Fibroblast of skin of right biceps (primary cell): ENCODE measurements around the gene LCN1.

Experiments used
- DNase-seq: peaks from one replicate; pipeline ENCODE4 v3.0.0-alpha.2; 2013

LCN1 gene

DNA sequence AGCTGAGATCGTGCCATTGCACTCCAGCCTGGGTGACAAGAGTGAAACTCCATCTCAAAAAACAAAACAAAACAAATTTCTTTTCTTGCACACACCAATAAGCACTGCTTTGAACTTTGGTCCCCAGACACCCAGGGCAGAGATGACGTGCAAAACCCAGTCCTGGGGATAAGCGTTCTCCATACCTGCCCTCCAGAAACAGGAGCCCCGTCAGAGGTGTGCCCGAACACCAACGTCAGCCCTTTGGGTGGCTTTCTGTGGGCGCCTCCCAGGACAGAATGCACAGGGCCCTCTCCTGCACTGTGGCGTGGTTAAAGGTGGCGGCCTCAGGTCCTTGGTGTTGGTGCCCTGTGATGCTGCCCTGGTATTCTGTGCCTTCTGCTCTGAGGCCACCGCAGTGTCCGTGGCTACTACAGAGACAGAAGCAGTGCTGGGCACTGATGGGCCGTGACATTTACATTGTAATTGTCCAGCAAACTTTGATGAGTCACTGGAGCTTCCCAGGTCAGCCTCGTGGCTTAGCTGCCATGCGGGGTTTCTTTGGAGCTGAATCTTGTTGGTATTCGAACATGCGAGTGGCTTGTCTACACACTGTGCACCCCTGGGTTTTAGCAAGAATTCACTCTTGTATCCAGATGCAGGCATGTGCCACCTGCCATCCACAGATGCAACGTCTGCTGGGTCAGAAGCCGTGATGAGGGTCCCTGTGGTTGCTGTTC lies 31.9 kb upstream of the LCN1 start:
- no peak for DNase-seq

DNA sequence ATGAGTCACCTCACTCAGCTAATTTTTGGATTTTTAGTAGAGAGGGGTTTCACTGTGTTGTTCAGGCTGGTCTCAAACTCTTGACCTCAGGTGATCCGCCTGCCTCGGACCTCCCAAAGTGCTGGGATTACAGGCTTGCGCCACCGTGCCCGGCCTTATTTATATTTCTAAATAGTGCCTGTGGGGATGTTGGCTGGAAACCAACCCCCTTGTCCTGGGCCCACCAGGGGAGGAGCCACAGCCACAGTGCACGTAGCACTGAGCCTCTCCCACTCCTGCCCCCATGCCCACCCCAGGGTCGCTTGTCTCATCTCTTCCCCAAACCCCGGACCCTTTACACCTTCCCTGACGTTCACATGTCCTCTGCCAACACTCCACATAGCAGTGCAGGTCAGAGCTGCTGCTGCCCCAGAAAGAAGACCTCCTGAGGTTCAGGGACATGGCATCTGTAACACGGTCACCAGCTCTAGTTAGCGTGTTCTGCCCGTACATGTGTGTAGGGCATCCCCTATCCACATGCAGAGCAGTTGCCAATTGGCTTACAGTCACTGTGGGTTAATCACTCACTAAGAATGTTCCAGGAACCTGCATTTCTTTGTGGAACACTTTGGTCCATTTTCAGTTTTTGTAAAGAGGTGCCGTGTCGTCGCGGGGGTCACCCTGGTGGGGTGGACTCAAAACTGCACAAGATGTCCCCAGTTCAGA lies 30.9 kb upstream of the LCN1 start:
- no peak for DNase-seq

DNA sequence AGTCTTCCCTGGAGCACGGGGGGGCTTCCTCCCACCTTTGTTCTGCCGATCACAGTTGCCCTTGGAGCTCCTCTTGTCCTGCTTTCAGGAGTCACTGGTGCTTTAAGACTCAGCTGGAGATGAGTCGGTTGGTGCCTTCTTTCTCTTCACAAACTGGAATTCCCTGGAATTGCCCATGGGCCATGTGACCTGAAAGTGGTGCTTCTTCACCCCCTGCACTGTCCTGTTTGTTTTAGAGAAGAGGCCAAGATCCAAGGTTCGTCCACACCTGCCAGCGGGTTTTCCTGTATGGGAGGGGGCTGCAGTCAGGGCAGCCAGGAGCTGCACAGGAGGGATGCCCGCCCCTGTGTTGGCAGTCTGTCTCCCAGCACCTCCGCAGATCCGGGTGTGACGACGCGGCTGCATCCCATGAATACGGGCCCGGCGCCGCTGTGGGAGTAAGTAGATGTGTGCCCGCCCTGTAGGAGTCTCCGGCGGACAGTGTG lies 30.2 kb upstream of the LCN1 start:
- DNase-seq: no peak

DNA sequence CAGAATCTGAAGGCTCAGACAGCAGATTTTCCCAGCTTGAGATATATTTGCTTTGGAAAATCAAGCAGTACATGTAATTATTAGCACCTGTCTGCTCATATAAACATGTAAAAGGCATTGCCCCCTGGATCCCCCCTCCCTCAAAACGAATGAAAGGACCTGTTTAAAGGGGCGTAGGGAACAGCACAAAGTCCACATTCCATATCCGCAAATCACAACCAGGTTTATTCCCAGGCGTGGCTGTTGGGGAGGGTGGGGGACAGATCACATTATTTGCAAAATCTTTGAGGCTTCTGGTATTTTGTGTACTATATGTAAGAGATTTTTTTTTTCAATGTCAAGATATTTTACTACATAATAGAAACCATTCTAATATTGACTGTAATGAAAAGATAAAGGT lies 29.5 kb upstream of the LCN1 start:
- no peak for DNase-seq

DNA sequence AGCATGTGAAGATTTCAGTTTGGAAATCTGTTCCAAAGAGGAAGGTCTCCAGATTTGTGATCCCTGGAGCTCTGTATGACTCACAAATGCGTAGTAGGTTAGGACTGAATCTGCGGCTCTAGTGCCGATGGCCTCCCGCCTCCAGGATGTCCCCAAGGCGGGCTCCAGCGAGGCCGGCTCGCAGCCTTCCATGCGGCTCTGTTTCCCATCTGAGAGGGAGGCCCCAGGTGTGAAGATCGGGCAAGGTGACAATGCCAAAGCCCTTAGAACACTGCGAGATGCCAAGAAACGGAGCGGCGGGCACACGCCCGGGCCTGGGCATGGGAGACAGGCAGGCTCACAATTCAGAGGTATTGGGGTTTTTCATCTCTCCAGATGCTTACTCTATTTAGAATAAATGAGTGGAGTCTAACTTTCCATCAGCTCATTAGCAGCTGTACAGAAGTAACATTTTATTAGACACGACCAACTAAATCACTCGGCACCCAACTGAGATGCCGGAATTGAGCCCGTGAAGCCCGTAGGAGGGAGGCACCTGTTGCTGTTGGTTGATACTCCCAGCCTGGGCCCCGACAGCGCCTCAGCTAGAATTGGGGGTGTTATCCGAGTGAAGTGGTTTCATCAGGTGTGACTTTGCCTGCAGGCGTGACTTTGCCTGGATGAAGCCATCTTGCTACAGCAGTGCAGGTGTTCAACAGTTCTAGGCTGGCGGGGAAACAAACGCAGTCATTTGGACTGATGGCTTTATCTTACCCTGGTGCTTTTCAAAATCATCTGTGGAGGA lies 28.2 kb upstream of the LCN1 start:
- DNase-seq: no peak

DNA sequence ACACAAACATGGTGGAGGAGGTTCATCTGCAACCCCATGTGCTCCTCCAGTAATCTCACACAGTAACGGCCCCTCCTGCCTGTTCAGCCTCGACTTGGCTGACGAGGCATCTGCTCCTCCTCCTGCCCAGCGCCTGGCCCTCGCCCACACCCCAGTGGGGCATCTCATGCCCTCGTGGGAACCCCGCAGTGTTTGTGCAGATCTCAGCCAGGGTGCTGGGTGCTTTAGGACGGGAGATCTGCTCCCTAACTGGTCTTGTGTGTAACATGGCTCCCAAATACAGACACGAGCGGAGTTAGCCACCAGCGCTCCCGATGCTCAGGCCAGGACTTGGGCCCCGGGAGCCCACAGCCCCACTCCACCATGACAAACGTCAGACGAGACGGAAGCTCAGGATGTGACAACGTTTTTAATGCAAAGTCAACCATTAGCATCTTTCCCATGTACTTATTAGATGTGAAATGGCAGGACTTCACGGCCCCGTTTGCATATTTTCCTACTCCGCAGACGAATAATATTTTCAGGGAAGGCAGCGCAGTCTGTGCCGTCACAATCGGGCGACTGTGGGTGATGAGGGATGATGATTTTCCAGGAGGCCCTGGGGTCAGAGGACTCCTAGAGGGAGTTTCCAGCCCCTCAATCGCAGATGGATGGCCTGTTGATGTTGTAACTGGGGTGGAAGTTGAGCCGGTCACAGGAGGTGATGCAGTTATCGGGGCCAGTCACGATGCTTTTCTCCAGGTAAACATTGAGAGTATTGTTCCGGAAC lies 26.3 kb upstream of the LCN1 start:
- no peak for DNase-seq

DNA sequence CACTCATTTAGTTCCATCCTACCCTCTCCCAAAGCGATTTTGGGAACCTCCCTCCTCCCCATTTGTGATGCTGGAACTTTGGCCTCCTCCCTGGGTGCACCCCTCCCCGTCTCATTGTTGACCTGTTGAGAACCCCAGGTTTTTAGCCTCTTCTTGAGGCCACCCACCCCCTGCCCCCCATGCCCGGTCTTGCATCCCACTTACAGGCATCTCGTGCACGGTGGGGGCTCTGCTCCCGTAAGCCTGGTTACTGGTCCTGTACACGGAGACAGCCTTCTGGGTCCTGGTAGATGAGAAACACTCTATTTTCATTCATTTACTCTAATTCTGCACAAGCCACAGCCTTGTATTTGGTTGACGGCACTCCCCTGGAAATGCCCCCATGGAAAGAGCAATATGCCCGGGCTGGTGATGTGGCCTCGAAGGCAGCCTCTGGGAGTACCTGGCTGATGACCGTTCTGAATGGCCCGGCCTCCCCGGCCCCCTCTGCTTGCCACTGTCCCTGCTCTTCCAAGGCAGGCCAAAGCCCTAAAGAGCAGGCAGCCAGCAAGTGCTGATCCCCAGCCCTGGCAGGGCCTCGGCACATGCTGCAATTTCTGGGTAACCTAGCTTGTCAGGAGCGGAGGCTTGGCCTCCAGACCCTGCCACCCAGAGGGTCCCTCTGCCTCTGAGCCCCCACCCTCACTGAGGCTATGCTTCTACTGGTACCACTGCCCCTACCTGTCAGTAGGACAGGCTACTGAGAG lies 22.7 kb upstream of the LCN1 start:
- DNase-seq: no peak

DNA sequence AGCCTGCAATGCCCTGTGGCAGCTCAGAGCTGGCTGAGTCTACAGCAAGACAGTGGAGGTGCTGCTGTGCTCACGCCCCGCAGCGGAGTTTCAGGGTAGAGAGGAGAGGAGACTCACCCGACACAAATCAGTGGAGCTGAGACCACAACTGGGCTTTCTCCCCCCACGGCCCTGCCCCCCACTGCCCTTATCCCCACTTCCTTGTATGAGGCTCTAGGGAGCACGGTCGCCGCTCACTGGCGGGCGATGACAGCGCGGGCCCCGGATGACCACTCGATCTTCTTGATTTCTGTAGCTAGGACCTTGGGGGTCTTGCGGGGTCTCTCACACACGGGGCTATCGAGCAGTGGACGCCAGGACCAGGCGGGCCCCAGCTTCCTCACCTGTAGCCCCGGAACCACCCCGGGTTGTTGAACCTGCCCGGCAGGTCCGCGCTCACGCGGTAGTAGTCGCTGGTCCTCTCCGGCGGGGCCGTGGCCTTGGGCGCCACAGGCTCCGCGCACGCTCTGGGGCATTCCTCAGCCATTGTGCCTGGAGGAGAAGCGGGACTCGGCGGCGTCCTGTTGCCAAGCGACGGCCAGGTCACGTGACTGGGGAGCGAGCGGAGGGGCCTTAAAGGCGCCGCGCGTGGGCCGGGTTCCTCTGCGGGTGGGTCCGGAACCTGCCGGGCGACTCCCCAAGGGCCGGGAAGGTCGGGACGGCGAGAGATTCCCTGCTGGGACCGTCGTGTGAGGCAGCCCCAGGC lies 21.7 kb upstream of the LCN1 start:
- peak; percentile 86 for DNase-seq

DNA sequence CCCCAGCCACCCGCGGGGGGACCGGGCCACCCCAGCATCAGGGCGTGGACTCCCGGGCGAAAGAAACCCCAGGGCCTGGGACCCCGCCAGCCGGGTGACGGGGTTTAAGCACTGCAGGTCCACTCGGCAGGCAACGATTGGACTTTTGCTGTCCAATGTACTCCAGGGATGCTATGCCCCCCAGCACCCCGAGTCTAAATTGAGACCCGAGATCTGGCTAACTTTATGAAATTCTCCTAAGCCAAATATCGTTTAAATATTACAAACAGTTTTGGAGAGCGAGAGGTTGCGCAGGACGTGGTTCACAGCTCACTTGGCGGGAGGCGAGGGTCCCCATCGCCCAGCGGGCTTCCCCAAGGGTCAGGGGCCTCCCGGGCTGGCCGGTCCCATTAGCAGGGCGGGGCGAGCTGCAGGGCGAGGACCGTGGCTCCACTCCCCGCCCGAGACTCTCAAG lies 21.1 kb upstream of the LCN1 start:
- DNase-seq: no peak

DNA sequence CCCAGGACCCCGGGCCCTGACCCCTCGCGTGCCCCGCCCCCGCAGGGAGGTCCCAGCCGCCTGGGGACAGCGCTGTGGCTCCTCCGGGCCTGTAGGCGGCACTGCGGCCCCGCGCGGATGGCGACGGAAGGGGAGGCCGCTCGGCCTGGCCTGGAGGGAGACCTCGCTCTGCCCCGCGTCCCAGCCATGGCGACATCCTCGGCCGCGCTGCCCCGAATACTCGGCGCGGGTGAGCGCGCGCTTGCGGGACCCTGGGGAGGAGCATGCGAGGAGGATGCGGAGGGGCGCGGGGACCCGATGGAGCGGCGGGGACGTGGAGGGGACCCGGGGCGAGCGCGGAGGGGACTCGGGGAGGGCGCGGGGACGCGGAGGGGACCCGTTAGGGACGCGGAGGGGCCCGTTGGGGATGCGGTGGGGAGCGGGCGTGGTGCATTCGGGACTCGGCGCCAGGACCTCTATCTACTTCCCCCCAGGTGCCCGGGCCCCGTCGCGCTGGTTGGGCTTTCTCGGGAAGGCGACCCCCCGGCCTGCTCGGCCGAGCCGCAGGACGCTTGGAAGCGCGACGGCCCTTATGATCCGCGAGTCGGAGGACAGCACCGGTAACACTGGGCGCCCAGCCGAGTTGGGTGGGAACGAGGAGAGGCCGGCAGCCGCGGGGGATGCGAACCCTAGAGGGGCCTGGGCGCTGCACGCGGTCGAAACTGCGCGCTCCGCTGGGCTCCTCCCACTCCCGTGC lies 20.5 kb upstream of the LCN1 start, which contains the start of gene MRPS2:
TSS of gene MRPS2 (plus strand) at position 158 of the 736 bp plus-strand sequence. CDS start at position 187, 29 bp downstream.
- peak; percentile 85 for DNase-seq

DNA sequence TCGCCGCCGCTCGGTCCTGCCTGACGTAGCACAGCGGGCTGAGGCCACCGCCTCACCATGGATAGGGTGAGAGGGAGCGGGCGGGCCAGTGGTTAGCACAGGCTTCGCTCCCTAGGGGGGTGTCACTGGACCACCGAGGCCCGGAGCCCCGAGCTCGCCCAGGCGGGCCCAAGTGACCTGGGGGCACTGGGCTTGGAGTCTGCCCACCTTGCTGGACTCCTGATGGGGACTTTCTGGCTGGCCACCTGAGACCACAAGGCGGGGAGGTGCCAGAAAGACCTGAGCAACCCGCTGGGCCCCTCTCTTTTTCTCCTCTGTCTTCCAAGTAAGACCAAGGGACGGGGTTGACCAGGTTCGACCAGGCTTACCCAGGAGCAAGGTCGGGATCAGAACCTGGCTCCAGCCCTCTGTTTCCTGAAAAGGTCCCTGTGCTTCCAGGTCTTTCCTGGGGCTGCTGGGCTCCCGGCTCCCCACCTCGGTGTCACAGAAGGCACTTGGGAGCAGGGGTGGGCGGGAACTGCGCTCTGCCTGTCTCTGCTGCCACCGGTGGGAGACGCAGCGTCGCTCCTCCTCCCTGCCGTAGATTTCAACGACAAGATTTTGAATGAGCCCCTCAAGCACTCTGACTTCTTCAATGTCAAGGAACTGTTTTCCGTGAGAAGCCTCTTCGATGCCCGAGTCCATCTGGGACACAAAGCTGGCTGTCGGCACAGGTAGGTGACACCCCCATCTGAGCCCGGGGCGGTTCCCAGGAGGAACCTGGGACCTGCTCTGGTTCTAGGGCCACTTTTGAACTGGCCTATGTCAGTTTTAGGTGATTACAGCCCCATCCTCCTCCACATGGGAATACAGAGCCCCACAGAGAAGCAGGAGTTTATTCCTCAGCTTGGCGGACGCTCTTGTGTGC lies 19.7 kb upstream of the LCN1 start:
- DNase-seq: peak; percentile 59

DNA sequence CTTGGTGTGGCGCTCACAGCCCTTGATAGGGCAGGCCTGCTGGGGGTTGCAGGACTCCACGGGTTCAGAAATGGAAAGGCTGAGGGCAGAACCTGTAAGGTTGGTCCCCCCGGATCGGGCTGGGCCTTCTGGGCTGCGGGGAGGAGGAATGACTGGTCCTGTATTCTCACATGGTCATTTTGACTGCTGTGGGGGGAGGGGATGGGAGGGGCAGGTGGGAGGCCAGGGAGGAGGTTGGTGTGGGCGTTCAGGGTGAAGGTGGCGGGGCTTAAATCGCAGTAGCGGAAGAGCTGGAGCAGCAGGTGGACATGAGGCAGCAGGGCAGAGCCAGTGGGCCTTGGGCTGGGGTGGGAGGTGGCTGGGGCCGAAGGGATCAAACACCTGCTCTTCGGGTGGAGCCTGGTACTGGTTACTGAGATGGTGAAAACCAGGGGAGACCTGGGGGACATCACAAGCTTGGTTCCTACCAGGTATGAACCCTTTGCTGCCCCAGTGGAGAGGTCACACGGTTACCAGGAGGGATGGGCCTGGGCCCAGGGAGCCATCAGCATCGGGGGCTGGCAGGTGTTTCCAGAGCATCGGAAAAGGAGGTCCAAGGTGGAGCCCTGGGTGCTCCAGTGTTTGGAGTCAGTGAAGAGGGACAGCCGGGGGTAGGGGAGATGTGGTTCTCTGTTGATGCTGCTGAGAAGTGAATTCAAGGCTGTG lies 18.9 kb upstream of the LCN1 start:
- no peak for DNase-seq

DNA sequence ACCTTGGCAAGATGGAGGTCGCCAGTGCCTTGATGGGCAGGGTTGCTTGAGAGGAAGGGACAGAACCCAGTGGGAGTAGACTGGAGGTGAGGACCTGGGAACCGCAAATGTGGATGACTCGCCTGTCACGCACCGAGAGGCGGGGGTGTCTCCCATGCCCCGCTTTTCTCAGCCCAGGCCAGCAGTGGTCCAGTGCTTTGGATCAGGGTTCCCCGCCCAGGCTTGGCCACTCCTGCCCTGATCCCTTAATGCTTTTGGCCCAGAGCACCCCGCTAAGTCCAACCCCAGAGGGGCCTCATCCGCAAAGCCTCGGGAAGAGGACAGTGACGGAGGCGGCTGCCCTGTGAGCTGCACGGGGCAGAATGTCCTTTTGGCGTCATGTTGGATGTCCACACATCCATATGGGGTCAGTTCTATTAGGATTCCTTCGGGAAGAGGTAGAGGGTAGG lies 18.3 kb upstream of the LCN1 start:
- DNase-seq: no peak

DNA sequence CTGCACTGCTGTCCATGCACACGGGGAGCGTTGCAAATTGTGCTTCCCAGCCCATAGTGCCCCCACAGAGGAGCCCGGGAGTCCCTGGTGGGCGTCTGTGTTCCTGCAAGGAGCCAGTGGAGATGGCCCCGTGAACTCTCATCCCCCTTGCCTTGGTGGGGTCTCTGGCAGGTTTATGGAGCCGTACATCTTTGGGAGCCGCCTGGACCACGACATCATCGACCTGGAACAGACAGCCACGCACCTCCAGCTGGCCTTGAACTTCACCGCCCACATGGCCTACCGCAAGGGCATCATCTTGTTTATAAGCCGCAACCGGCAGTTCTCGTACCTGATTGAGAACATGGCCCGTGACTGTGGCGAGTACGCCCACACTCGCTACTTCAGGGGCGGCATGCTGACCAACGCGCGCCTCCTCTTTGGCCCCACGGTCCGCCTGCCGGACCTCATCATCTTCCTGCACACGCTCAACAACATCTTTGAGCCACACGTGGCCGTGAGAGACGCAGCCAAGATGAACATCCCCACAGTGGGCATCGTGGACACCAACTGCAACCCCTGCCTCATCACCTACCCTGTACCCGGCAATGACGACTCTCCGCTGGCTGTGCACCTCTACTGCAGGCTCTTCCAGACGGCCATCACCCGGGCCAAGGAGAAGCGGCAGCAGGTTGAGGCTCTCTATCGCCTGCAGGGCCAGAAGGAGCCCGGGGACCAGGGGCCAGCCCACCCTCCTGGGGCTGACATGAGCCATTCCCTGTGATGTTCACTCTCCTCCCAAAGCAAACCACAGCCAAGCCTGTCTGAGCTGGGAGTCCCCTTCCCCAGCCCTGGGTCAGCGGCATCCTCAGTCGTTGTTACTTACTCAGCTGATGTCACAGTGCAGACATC lies 17.6 kb upstream of the LCN1 start:
- DNase-seq: no peak

DNA sequence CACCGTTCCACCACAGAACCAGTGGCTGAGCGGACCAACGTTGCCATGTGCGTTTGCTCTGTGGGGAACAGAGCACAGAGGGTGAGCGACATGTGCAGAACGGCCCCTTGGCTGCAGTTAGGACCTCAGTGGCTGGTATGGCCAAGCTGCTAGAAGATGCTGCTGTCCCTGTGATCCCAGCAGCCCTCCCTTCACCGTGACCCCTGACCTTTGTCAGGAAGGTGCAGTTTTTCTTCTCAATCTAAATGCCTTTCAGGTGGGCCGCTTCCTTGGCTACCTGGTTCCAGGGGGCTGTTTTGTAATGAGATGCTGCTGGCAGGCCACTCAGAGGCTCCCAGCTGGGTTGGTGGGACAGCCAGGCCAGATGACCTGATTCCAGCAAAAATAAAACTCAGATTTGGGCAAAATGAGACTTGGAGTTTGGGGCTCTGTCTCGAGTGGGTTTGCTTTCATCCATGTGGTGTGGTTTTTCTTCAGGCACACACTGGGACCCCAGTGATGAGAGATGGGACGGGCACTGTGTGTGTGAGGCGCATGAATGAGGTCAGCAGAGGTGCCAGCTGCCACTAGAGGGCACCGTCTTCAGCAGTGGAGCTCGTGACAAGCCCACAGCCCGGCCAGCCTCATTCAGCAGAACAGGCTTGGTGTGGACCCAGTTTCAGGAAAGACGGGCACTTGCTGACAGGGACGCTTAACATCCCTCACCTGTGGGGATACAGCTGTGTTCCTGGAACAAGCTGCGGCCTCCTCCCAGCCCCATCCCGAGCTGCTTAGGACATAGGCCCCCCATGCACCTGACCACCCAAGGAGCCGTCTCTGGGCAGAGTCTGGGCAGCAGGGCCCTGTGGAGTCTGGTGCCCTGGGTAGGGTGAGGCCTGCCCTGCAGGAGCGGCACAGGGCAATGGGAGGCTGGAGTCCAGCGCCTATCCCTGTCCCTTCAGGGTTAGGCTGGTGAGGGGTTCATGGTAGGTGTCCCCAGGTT lies 16.7 kb upstream of the LCN1 start:
- DNase-seq: peak; percentile 47
